B cell (primary cell): ENCODE data around the gene ZNF445.

Source experiments
- EZH2 ChIP-seq: IDR thresholded peaks from 2 replicates; pipeline ENCODE4 v1.6.1; 2012; ENCODE audit warnings: borderline replicate concordance, low read depth, mild to moderate bottlenecking, moderate library complexity, low read length; ENCODE audit not compliant: insufficient read depth, poor library complexity, severe bottlenecking
- TF ChIP-seq, protein P1 (sequence below): fragments of 200-600 bp; IDR thresholded peaks from one replicate; pipeline ENCODE4 v1.8.0; 2022; ENCODE audit warnings: antibody characterized with exemption, mild to moderate bottlenecking

DNA sequence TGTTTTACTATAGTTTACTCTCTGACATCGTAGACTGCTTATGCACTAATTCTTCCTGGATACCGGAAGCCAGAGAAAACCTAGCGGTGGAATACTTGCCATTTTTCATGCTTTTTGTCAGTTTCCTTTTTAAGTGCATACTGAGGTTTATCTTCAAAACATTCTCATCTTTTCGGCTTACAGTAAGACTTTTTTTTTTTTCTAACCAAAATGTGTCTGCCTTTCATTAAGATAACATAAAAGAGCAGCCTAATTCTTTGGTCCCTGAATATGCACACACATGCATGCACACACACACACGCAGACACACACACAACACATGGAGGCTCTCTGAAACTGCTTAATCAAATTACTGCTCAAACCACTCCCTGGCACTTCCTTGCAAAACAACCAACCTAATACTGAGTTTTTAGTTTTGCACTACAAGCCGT is 1.3 kb downstream of the ZNF445 start:
- TF ChIP-seq, protein P1, sequence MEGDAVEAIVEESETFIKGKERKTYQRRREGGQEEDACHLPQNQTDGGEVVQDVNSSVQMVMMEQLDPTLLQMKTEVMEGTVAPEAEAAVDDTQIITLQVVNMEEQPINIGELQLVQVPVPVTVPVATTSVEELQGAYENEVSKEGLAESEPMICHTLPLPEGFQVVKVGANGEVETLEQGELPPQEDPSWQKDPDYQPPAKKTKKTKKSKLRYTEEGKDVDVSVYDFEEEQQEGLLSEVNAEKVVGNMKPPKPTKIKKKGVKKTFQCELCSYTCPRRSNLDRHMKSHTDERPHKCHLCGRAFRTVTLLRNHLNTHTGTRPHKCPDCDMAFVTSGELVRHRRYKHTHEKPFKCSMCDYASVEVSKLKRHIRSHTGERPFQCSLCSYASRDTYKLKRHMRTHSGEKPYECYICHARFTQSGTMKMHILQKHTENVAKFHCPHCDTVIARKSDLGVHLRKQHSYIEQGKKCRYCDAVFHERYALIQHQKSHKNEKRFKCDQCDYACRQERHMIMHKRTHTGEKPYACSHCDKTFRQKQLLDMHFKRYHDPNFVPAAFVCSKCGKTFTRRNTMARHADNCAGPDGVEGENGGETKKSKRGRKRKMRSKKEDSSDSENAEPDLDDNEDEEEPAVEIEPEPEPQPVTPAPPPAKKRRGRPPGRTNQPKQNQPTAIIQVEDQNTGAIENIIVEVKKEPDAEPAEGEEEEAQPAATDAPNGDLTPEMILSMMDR: no peak
- TF ChIP-seq EZH2: no peak
